ENCODE data around the gene NEK6.
A peak's percentile ranks its signal among the peaks of the same experiment; 100 is the strongest.

NEK6 gene

DNA sequence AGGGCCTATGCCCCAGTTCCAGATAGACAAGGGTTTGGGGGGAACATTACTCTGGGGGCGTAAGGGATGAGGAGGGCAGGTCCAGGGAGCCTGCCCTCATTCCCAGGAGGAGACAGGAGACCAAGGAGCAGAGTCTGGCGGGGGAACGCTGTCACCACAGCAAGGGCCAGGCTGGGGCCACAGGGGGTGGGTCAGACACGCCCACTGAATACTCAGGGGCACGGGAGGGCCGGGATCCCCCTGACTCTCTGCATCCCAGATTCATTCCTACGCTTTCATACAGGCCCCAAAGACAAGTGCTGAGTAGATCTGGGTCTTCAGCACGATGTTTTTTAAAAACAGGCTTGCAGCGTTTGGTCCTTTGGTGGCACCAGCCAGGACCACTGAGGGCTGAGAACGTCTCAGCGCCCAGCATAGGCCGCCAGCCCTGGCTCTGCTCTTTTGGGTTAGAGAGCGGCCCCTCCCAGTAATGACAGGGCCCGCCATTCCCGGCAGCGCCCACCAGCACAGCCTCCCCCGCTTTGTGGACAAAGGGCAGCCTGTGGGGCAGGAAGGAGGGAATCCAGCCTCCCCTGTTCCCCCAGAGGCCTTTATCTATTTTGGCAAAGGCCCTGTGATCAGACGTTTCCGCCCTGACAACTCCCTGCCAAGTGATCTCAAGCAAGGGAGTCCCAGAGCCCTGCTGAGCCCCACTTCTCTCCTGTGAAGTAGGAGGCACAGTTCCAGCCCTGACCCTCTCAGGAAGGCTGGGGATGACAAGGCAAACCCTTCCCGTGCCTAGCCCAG lies 24.9 kb downstream of the NEK6 start:
- H3K27ac ChIP-seq: no peak overlapping the region
- no peaks in the 10 kb centered on the region for H3K36me3 ChIP-seq (ENCODE audit: insufficient read depth)
- no peaks in the 10 kb centered on the region for H3K27me3 ChIP-seq (ENCODE audit: insufficient read depth, low read depth)
- no peak overlapping the region for H2AFZ ChIP-seq (ENCODE audit: low read depth)
- H3K4me1 ChIP-seq (ENCODE audit: low read depth, poor library complexity, severe bottlenecking): peaks cover 28% of the 10 kb centered on the region
- H3K4me3 ChIP-seq (IDR thresholded peaks at IDR 0.05; ENCODE audit: insufficient read depth, low read depth, low read length): no peak overlapping the region
- TF ChIP-seq, protein P1, sequence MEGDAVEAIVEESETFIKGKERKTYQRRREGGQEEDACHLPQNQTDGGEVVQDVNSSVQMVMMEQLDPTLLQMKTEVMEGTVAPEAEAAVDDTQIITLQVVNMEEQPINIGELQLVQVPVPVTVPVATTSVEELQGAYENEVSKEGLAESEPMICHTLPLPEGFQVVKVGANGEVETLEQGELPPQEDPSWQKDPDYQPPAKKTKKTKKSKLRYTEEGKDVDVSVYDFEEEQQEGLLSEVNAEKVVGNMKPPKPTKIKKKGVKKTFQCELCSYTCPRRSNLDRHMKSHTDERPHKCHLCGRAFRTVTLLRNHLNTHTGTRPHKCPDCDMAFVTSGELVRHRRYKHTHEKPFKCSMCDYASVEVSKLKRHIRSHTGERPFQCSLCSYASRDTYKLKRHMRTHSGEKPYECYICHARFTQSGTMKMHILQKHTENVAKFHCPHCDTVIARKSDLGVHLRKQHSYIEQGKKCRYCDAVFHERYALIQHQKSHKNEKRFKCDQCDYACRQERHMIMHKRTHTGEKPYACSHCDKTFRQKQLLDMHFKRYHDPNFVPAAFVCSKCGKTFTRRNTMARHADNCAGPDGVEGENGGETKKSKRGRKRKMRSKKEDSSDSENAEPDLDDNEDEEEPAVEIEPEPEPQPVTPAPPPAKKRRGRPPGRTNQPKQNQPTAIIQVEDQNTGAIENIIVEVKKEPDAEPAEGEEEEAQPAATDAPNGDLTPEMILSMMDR (conservative IDR thresholded peaks at IDR 0.05; ENCODE audit: low read depth, low read length): no peak
- no peak overlapping the region for H3K9ac ChIP-seq
- no peaks in the 10 kb centered on the region for H4K20me1 ChIP-seq (ENCODE audit: insufficient read depth)
- 0 out of 2 replicates have a peak, but pooled peaks cover 7% of the 10 kb centered on the region for H3K79me2 ChIP-seq (ENCODE audit: insufficient read depth, low read depth)
- no peak overlapping the region for H3K4me2 ChIP-seq

DNA sequence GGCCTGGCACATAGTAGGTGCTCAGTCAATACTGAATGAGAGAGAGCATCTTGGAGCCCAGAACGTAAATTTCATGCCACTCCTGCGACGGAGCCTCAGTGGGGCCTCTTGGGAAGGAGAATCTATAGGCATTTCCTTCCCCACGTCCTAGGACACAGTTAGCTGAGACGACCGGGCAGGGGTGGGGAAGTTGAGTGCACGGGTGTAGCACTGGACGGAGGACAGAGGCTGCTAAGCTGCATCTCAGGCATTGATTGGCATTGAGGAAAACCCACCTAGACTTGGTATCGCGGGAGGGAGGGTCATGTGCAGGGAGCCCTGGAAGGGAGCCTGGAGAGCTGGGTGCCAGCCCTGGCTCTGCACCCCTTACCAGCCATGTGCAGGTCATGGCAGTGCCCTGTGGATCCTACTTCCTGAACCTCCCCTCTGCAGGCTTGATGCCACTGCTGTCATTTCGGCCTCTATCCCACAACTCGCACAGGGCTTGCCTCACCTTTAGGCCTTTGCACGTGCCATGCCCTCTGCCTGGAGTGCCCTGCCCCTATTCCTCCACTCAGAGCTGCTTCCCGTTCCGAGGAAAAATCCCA lies 25.6 kb downstream of the NEK6 start:
- no peak overlapping the region for H3K4me2 ChIP-seq
- no peaks in the 10 kb centered on the region for H4K20me1 ChIP-seq (ENCODE audit: insufficient read depth)
- no peak overlapping the region for H3K4me3 ChIP-seq (IDR thresholded peaks at IDR 0.05; ENCODE audit: insufficient read depth, low read depth, low read length)
- H2AFZ ChIP-seq (ENCODE audit: low read depth): no peak overlapping the region
- peaks cover 35% of the 10 kb centered on the region for H3K4me1 ChIP-seq (ENCODE audit: low read depth, poor library complexity, severe bottlenecking)
- TF ChIP-seq, protein P1 (conservative IDR thresholded peaks at IDR 0.05; ENCODE audit: low read depth, low read length): no peak
- H3K27me3 ChIP-seq (ENCODE audit: insufficient read depth, low read depth): no peaks in the 10 kb centered on the region
- 0 out of 2 replicates have a peak, but pooled peaks cover 7% of the 10 kb centered on the region for H3K79me2 ChIP-seq (ENCODE audit: insufficient read depth, low read depth)
- H3K36me3 ChIP-seq (ENCODE audit: insufficient read depth): no peaks in the 10 kb centered on the region
- H3K27ac ChIP-seq: no peak overlapping the region
- H3K9ac ChIP-seq: no peak overlapping the region

GRCh38 chr9:124284237-124284831 lies 26.6 kb downstream of the NEK6 start:
- Histone ChIP-seq H3K4me2 (no peak overlapping the region; the same call in 1 of the 2 replicates), H4K20me1 (ENCODE audit: insufficient read depth) (no peaks in the 10 kb centered on the region), H3K9ac (no peak overlapping the region), H3K27me3 (ENCODE audit: insufficient read depth, low read depth) (no peaks in the 10 kb centered on the region), H3K4me3 (IDR thresholded peaks at IDR 0.05; ENCODE audit: insufficient read depth, low read depth, low read length) (no peak overlapping the region), H3K27ac (no peak overlapping the region), H3K36me3 (ENCODE audit: insufficient read depth) (no peaks in the 10 kb centered on the region), H3K4me1 (ENCODE audit: low read depth, poor library complexity, severe bottlenecking) (peaks cover 39% of the 10 kb centered on the region), H3K79me2 (ENCODE audit: insufficient read depth, low read depth) (0 out of 2 replicates have a peak, but pooled peaks cover 7% of the 10 kb centered on the region), H2AFZ (ENCODE audit: low read depth) (no peak overlapping the region)
- TF ChIP-seq, protein P1 (conservative IDR thresholded peaks at IDR 0.05; ENCODE audit: low read depth, low read length): no peak

- peaks cover 39% of the 10 kb centered on the region for H3K4me1 ChIP-seq (ENCODE audit: low read depth, poor library complexity, severe bottlenecking)
- no peaks in the 10 kb centered on the region for H4K20me1 ChIP-seq (ENCODE audit: insufficient read depth)
- no peak overlapping the region for H3K4me3 ChIP-seq (IDR thresholded peaks at IDR 0.05; ENCODE audit: insufficient read depth, low read depth, low read length)
- peak overlapping the region; percentile 98 for H3K27ac ChIP-seq
- H3K9ac ChIP-seq: no peak overlapping the region
- TF ChIP-seq, protein P1 (conservative IDR thresholded peaks at IDR 0.05; ENCODE audit: low read depth, low read length): no peak
- H3K4me2 ChIP-seq: peak overlapping the region; percentile 89; the same call in 1 of the 2 replicates
- no peak overlapping the region for H2AFZ ChIP-seq (ENCODE audit: low read depth)
- H3K36me3 ChIP-seq (ENCODE audit: insufficient read depth): no peaks in the 10 kb centered on the region
- no peaks in the 10 kb centered on the region for H3K27me3 ChIP-seq (ENCODE audit: insufficient read depth, low read depth)
- 0 out of 2 replicates have a peak, but pooled peaks cover 7% of the 10 kb centered on the region for H3K79me2 ChIP-seq (ENCODE audit: insufficient read depth, low read depth)
Measured at GRCh38 chr9:124284940-124285441, 27.2 kb downstream of the NEK6 start.

All from KMS-11 (cell line).